GM21390 (cell line): ENCODE results near the gene CHST14.
"Not testable (repeated sequence)": the region's sequence is repeated elsewhere in the genome, so short reads cannot be mapped to it uniquely, and the experiment has no call there.

Source experiments
- ATAC-seq: cut with Tn5 transposase; IDR thresholded peaks from one replicate; pipeline ENCODE4 v1.9.1; 2021; ENCODE audit not compliant: unreplicated experiment

The CHST14 gene

GRCh38 chr15:40440743-40441564 is 29.8 kb upstream of the CHST14 start, which contains the start of gene BAHD1:
TSS of gene BAHD1 (plus strand) at chr15:40440953. CDS start at chr15:40458465, 17,512 bp downstream.
- ATAC-seq, result peak; percentile 87

GRCh38 chr15:40441565-40442531 is 28.9 kb upstream of the CHST14 start:
- ATAC-seq, result peak; percentile 16

- no peak for ATAC-seq
Observed at GRCh38 chr15:40443255-40443654, 27.5 kb upstream of the CHST14 start.

- no peak for ATAC-seq
Observed at GRCh38 chr15:40443846-40444245, 26.9 kb upstream of the CHST14 start.

- no peak for ATAC-seq
Observed at GRCh38 chr15:40444736-40445135, 26.0 kb upstream of the CHST14 start.

- no peak for ATAC-seq
Observed at GRCh38 chr15:40445421-40445922, 25.3 kb upstream of the CHST14 start.

- ATAC-seq, result no peak
Observed at GRCh38 chr15:40446144-40446543, 24.6 kb upstream of the CHST14 start.

GRCh38 chr15:40448354-40448753 is 22.4 kb upstream of the CHST14 start:
- no peak for ATAC-seq

GRCh38 chr15:40449275-40449674 is 21.5 kb upstream of the CHST14 start:
- no peak for ATAC-seq

GRCh38 chr15:40450047-40450446 is 20.7 kb upstream of the CHST14 start:
- no peak for ATAC-seq

GRCh38 chr15:40451527-40452158 is 19.1 kb upstream of the CHST14 start:
- no peak for ATAC-seq

GRCh38 chr15:40452296-40453090 is 18.3 kb upstream of the CHST14 start:
- peak; percentile 53 for ATAC-seq

GRCh38 chr15:40453941-40454340 is 16.8 kb upstream of the CHST14 start:
- not testable (repeated sequence) for ATAC-seq

- no peak for ATAC-seq
Observed at GRCh38 chr15:40454904-40455391, 15.8 kb upstream of the CHST14 start.

- no peak for ATAC-seq
Observed at GRCh38 chr15:40456299-40456712, 14.5 kb upstream of the CHST14 start.

- no peak for ATAC-seq
Observed at GRCh38 chr15:40456738-40457137, 14.0 kb upstream of the CHST14 start.

- ATAC-seq, result no peak
Observed at GRCh38 chr15:40458495-40459371, 12.1 kb upstream of the CHST14 start.

- ATAC-seq, result no peak
Observed at GRCh38 chr15:40459391-40460015, 11.3 kb upstream of the CHST14 start.

GRCh38 chr15:40460404-40460803 is 10.4 kb upstream of the CHST14 start:
- no peak for ATAC-seq
